ENCODE results near the gene RHOBTB3.

- TF ChIP-seq, protein P1, sequence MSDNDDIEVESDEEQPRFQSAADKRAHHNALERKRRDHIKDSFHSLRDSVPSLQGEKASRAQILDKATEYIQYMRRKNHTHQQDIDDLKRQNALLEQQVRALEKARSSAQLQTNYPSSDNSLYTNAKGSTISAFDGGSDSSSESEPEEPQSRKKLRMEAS (IDR thresholded peaks at IDR 0.05; ENCODE audit: insufficient read depth, insufficient read length), result no peak
- TF ChIP-seq CTCF (IDR thresholded peaks at IDR 0.05; ENCODE audit: extremely low read depth in 1 of 2, insufficient read depth in 1 of 2, low read depth in 1 of 2, low read length in 2 of 2), result no peak
- TF ChIP-seq EZH2 (IDR thresholded peaks at IDR 0.05; ENCODE audit: borderline replicate concordance, low read depth, low read length, severe bottlenecking), result no peak
- no peak for TF ChIP-seq POLR2AphosphoS5 (IDR thresholded peaks at IDR 0.05; ENCODE audit: insufficient read depth, low read depth, low read length)
- TF ChIP-seq POLR2A (IDR thresholded peaks at IDR 0.05; ENCODE audit: low read depth, low read length), result no peak
- TF ChIP-seq GATA2 (IDR thresholded peaks at IDR 0.05; ENCODE audit: insufficient read depth, insufficient read length, low read depth, low read length), result no peak
Measured at GRCh38 chr5:95762652-95763041, 31.5 kb downstream of the RHOBTB3 start.

All from endothelial cell of umbilical vein (primary cell).